Lower lobe of right lung (tissue), 2 donors: Measurements from ENCODE around the gene FADS2. TPM values are rescaled to one million over a fixed set of nuclear protein-coding genes. Genes with fewer than 3 reads are reported as not detected.

Experiments
- ATAC-seq, 2 donors: fragments of 200-7000 bp; cut with Tn5 transposase; one replicate each; pipeline ENCODE4 v1.9.1; 2020 to 2022; ENCODE audit warnings: mild to moderate bottlenecking in 2 of 2, moderate library complexity in 2 of 2
- DNase-seq: peaks from one replicate; pipeline ENCODE4 v3.0.0-alpha.2; 2020
- H3K27ac ChIP-seq: fragments of 200-600 bp; one replicate; pipeline ENCODE4 v1.8.0; 2022
- H3K27me3 ChIP-seq: fragments of 200-600 bp; one replicate; pipeline ENCODE4 v1.8.0; 2022; ENCODE audit warnings: low read depth
- H3K36me3 ChIP-seq: fragments of 200-600 bp; one replicate; pipeline ENCODE4 v1.8.0; 2022; ENCODE audit warnings: mild to moderate bottlenecking
- H3K4me1 ChIP-seq: fragments of 200-600 bp; one replicate; pipeline ENCODE4 v1.8.0; 2022
- H3K4me3 ChIP-seq: fragments of 200-600 bp; one replicate; pipeline ENCODE4 v1.8.0; 2022; ENCODE audit warnings: mild to moderate bottlenecking
- H3K9me3 ChIP-seq: fragments of 200-600 bp; one replicate; pipeline ENCODE4 v1.8.0; 2022
- CTCF ChIP-seq: fragments of 200-600 bp; IDR thresholded peaks from one replicate; pipeline ENCODE4 v1.8.0; 2022; ENCODE audit warnings: antibody characterized with exemption, mild to moderate bottlenecking
- intact Hi-C: fragments of 100-400 bp; cut with DNase I; formaldehyde crosslinking; loops from one replicate; pipeline ENCODE4 v1.11.0; 2022
- total RNA-seq: library from RNA; stranded (reverse); fragmentation: NEBNext Ultra II Directional; extraction: Animal tissue kit (Norgen Biotek cat#: 25700); gene quantifications from one replicate; pipeline ENCODE4 v1.2.1, GENCODE V29; 2021
- donor health status: DM: no; HTN: yes; CAD: no; lungs with severe emphysema.

FADS2 gene
- total RNA-seq, 1 donor from 2014 or later: 82.0 TPM

- H3K9me3 ChIP-seq: no peaks in the 10 kb centered on the region
- TF ChIP-seq CTCF: no peak
- H3K27me3 ChIP-seq: peaks cover 9% of the 10 kb centered on the region
- H3K4me1 ChIP-seq: peaks cover 35% of the 10 kb centered on the region
- H3K36me3 ChIP-seq: no peaks in the 10 kb centered on the region
- no peak overlapping the region for H3K4me3 ChIP-seq
- H3K27ac ChIP-seq: peak overlapping the region; percentile 69
- ATAC-seq (no peak), DNase-seq (no peak)
- intact Hi-C loops: no loop called here
These were observed 5.8 kb downstream of the FADS2 start for GRCh38 chr11:61833926-61834277.

- ATAC-seq (peak; percentile 71 to 74), DNase-seq (no peak)
These were observed 6.4 kb downstream of the FADS2 start for GRCh38 chr11:61834278-61835048.

GRCh38 chr11:61836193-61836592 is 8.1 kb downstream of the FADS2 start:
- DNase-seq (no peak), ATAC-seq (no peak)
- Histone ChIP-seq H3K36me3 (peaks cover 20% of the 10 kb centered on the region), H3K4me1 (peaks cover 15% of the 10 kb centered on the region), H3K9me3 (no peaks in the 10 kb centered on the region), H3K27ac (peak overlapping the region; percentile 24), H3K27me3 (no peaks in the 10 kb centered on the region), H3K4me3 (no peak overlapping the region)
- intact Hi-C loops: no loop called here
- no peak for TF ChIP-seq CTCF

More at GRCh38 chr11:61834278-61835048, 6.4 kb downstream of the FADS2 start:
- Histone ChIP-seq H3K27ac (peak overlapping the region; percentile 69), H3K9me3 (no peaks in the 10 kb centered on the region), H3K36me3 (peaks cover 3% of the 10 kb centered on the region), H3K4me3 (no peak overlapping the region), H3K27me3 (peaks cover 3% of the 10 kb centered on the region), H3K4me1 (peaks cover 29% of the 10 kb centered on the region)
- intact Hi-C loops: no loop called here
- TF ChIP-seq CTCF: no peak

GRCh38 chr11:61837411-61838005 is 9.4 kb downstream of the FADS2 start:
- Histone ChIP-seq H3K27me3 (no peaks in the 10 kb centered on the region), H3K4me1 (peaks cover 15% of the 10 kb centered on the region)
- intact Hi-C loops: no loop called here

GRCh38 chr11:61838501-61838900 is 10.4 kb downstream of the FADS2 start:
- no peak for ATAC-seq
- DNase-seq: no peak
- TF ChIP-seq CTCF: no peak
- Histone ChIP-seq H3K9me3 (no peaks in the 10 kb centered on the region), H3K27ac (no peak overlapping the region), H3K27me3 (no peaks in the 10 kb centered on the region), H3K4me3 (no peak overlapping the region), H3K36me3 (peaks cover 33% of the 10 kb centered on the region), H3K4me1 (peaks cover 15% of the 10 kb centered on the region)
- intact Hi-C loops: no loop called here

More at GRCh38 chr11:61837411-61838005, 9.4 kb downstream of the FADS2 start:
- no peak for TF ChIP-seq CTCF
- ATAC-seq: no peak
- DNase-seq: no peak
- no peaks in the 10 kb centered on the region for H3K9me3 ChIP-seq
- H3K27ac ChIP-seq: no peak overlapping the region
- peaks cover 28% of the 10 kb centered on the region for H3K36me3 ChIP-seq
- H3K4me3 ChIP-seq: no peak overlapping the region
